HEK293 (cell line): ENCODE data around the gene PLCL1.

ENCODE experiments used
- CTCF ChIA-PET: fragments of 350-600 bp; formaldehyde crosslinking; extraction: SDS; loops from one replicate; lab custom pipeline; 2021; ENCODE audit warnings: antibody characterized with exemption; lab: Yijun Ruan, JAX
- POLR2A ChIA-PET: fragments of 300-600 bp; formaldehyde crosslinking; extraction: SDS; loops from one replicate; lab custom pipeline; 2020; ENCODE audit warnings: antibody characterized with exemption, inconsistent platforms; lab: Yijun Ruan, JAX
- H3K27ac ChIP-seq: fragments of 200-500 bp; sonication (Bioruptor generic); 2 replicates; pipeline ENCODE4 v1.5.1; 2014; ENCODE audit warnings: low read depth, low read length, control low read depth, inconsistent platforms; ENCODE audit errors: extremely low read depth
- H3K36me3 ChIP-seq, 2 experiments: fragments of 200-500 bp in 1 of 2; sonication (Bioruptor generic) in 1 of 2; 1 replicate in 1 of 2; 2 replicates in 1 of 2; pipeline ENCODE4 v1.5.1; 2014 to 2017; ENCODE audit warnings: inconsistent platforms in 2 of 2, low read length in 2 of 2; ENCODE audit not compliant: control insufficient read depth in 2 of 2, insufficient read depth in 1 of 2
- H3K4me1 ChIP-seq: fragments of 200-500 bp; sonication (Bioruptor generic); 2 replicates; pipeline ENCODE4 v1.5.1; 2014; ENCODE audit warnings: mild to moderate bottlenecking, low read length, inconsistent platforms; ENCODE audit not compliant: control insufficient read depth, insufficient read depth
- H3K4me3 ChIP-seq: 2 replicates; pipeline ENCODE4 v1.5.1; 2011; ENCODE audit warnings: low read depth, mild to moderate bottlenecking, control low read depth, low read length, moderate library complexity
- H3K9me3 ChIP-seq: fragments of 200-500 bp; sonication (Bioruptor generic); 2 replicates; pipeline ENCODE4 v1.5.1; 2014; ENCODE audit warnings: low read depth, low read length, inconsistent platforms; ENCODE audit not compliant: control insufficient read depth, insufficient read depth
- ATF2 ChIP-seq: fragments of 450-650 bp; formaldehyde crosslinking; IDR thresholded peaks from 2 replicates; pipeline ENCODE4 v1.5.1; 2016; ENCODE audit warnings: missing biosample characterization, missing genetic modification characterization, low read depth
- FEZF1 ChIP-seq: fragments of 450-650 bp; formaldehyde crosslinking; IDR thresholded peaks from 2 replicates; pipeline ENCODE4 v1.5.1; 2016; ENCODE audit warnings: missing biosample characterization, missing genetic modification characterization
- KLF1 ChIP-seq: fragments of 450-650 bp; formaldehyde crosslinking; IDR thresholded peaks from 2 replicates; pipeline ENCODE4 v1.5.1; 2016; ENCODE audit warnings: missing biosample characterization, missing genetic modification characterization
- REPIN1 ChIP-seq: fragments of 450-650 bp; formaldehyde crosslinking; IDR thresholded peaks from 2 replicates; pipeline ENCODE4 v1.5.1; 2017; ENCODE audit warnings: missing biosample characterization, missing genetic modification characterization, low read depth
- SP2 ChIP-seq: fragments of 450-650 bp; formaldehyde crosslinking; IDR thresholded peaks from 2 replicates; pipeline ENCODE4 v1.5.1; 2016; ENCODE audit warnings: missing biosample characterization, missing genetic modification characterization
- TRIM28 ChIP-seq: IDR thresholded peaks from 2 replicates; pipeline ENCODE4 v1.6.1; 2011; ENCODE audit warnings: low read length, control low read depth, borderline replicate concordance
- YY1 ChIP-seq: fragments of 450-650 bp; formaldehyde crosslinking; IDR thresholded peaks from 2 replicates; pipeline ENCODE4 v1.5.1; 2018; ENCODE audit warnings: missing biosample characterization, missing genetic modification characterization
- ZBTB11 ChIP-seq: fragments of 450-650 bp; formaldehyde crosslinking; conservative IDR thresholded peaks from 2 replicates; pipeline ENCODE4 v1.5.1; 2016; ENCODE audit warnings: low read depth, missing biosample characterization, missing genetic modification characterization
- ZBTB17 ChIP-seq: fragments of 450-650 bp; formaldehyde crosslinking; IDR thresholded peaks from 2 replicates; pipeline ENCODE4 v1.5.1; 2016; ENCODE audit warnings: missing biosample characterization, missing genetic modification characterization
- ZBTB44 ChIP-seq: fragments of 450-650 bp; IDR thresholded peaks from 2 replicates; pipeline ENCODE4 v1.5.1; 2018; ENCODE audit warnings: missing biosample characterization, mild to moderate bottlenecking, missing genetic modification characterization
- ZFP3 ChIP-seq: fragments of 450-650 bp; formaldehyde crosslinking; IDR thresholded peaks from 2 replicates; pipeline ENCODE4 v1.5.1; 2016; ENCODE audit warnings: low read depth, missing biosample characterization, missing genetic modification characterization
- ZNF174 ChIP-seq: fragments of 450-650 bp; formaldehyde crosslinking; IDR thresholded peaks from 2 replicates; pipeline ENCODE4 v1.5.0; 2017; ENCODE audit warnings: missing biosample characterization, mild to moderate bottlenecking, missing genetic modification characterization
- ZNF184 ChIP-seq: fragments of 450-650 bp; IDR thresholded peaks from 2 replicates; pipeline ENCODE4 v1.5.1; 2018; ENCODE audit warnings: missing biosample characterization, mild to moderate bottlenecking, missing genetic modification characterization
- ZNF350 ChIP-seq: fragments of 450-650 bp; formaldehyde crosslinking; IDR thresholded peaks from 2 replicates; pipeline ENCODE4 v1.5.0; 2017; ENCODE audit warnings: missing biosample characterization, mild to moderate bottlenecking, missing genetic modification characterization
- ZNF354C ChIP-seq: fragments of 450-650 bp; formaldehyde crosslinking; IDR thresholded peaks from 2 replicates; pipeline ENCODE4 v1.5.1; 2016; ENCODE audit warnings: missing biosample characterization, missing genetic modification characterization, low read depth, borderline replicate concordance
- ZNF48 ChIP-seq: fragments of 450-650 bp; formaldehyde crosslinking; IDR thresholded peaks from 2 replicates; pipeline ENCODE4 v1.5.1; 2016; ENCODE audit warnings: missing biosample characterization, missing genetic modification characterization
- ZNF600 ChIP-seq: fragments of 450-650 bp; formaldehyde crosslinking; IDR thresholded peaks from 2 replicates; pipeline ENCODE4 v1.5.1; 2016; ENCODE audit warnings: missing biosample characterization, missing genetic modification characterization
- ZNF639 ChIP-seq: fragments of 450-650 bp; formaldehyde crosslinking; IDR thresholded peaks from 2 replicates; pipeline ENCODE4 v1.5.1; 2016; ENCODE audit warnings: missing biosample characterization, missing genetic modification characterization
- ZNF664 ChIP-seq: fragments of 450-650 bp; formaldehyde crosslinking; IDR thresholded peaks from 2 replicates; pipeline ENCODE4 v1.5.1; 2016; ENCODE audit warnings: missing biosample characterization, missing genetic modification characterization
- ZNF677 ChIP-seq: fragments of 450-650 bp; IDR thresholded peaks from 2 replicates; pipeline ENCODE4 v1.5.0; 2018; ENCODE audit warnings: missing biosample characterization, mild to moderate bottlenecking, missing genetic modification characterization, moderate library complexity
- ZNF837 ChIP-seq: fragments of 450-650 bp; formaldehyde crosslinking; IDR thresholded peaks from 2 replicates; pipeline ENCODE4 v1.5.1; 2016; ENCODE audit warnings: missing biosample characterization, missing genetic modification characterization
- ZSCAN30 ChIP-seq: fragments of 450-650 bp; IDR thresholded peaks from 2 replicates; pipeline ENCODE4 v1.5.1; 2018; ENCODE audit warnings: missing biosample characterization, mild to moderate bottlenecking, missing genetic modification characterization, moderate library complexity
- ZXDB ChIP-seq: fragments of 450-650 bp; formaldehyde crosslinking; IDR thresholded peaks from 2 replicates; pipeline ENCODE4 v1.5.1; 2016; ENCODE audit warnings: missing biosample characterization, missing genetic modification characterization

The PLCL1 gene

GRCh38 chr2:197804758-197805714, 643 bp downstream of the PLCL1 start (continued):
- TF ChIP-seq ZSCAN30 (tag by site-specific recombination) (no peak), ZNF639 (tag by site-specific recombination) (no peak), ZNF174 (no peak), YY1 (no peak), ZBTB11 (tag by site-specific recombination) (0 out of 2 replicates have a peak, but pooled peaks have one; percentile 46), ZNF48 (tag by site-specific recombination) (no peak), SP2 (no peak; the same call in 1 of the 2 replicates)

- ChIA-PET POLR2A (no interaction called here), CTCF (interaction anchor here (0.6 to 2.5 kb wide), 4 partner anchors 8 to 695 kb away, joined by 3 to 7 read pairs (median 4); no protein-coding TSS in a partner anchor)
- TF ChIP-seq KLF1 (tag by site-specific recombination) = no peak
- peak; percentile 55 for TF ChIP-seq ZBTB17 (tag by site-specific recombination)
- Histone ChIP-seq H3K27ac (no peak overlapping the region), H3K9me3 (no peaks in the 10 kb centered on the region), H3K4me3 (peak overlapping the region; percentile 80), H3K36me3 (no peaks in the 10 kb centered on the region), H3K4me1 (no peaks in the 10 kb centered on the region)
Measured at GRCh38 chr2:197805715-197806633, 1.6 kb downstream of the PLCL1 start.

GRCh38 chr2:197809064-197809463, 4.7 kb downstream of the PLCL1 start:
- ChIA-PET POLR2A (no interaction called here), CTCF (interaction anchor here (0.7 to 1.6 kb wide), 3 partner anchors 15 to 488 kb away, joined by 3 read pairs; no protein-coding TSS in a partner anchor)
- no peaks in the 10 kb centered on the region for H3K4me1 ChIP-seq
- no peak for TF ChIP-seq FEZF1 (tag by site-specific recombination)
- no peak for TF ChIP-seq ZNF350 (tag by site-specific recombination)
- TF ChIP-seq TRIM28 = no peak
- no peak for TF ChIP-seq ZNF837 (tag by site-specific recombination)
- no peak for TF ChIP-seq ZXDB (tag by site-specific recombination)
- no peak for TF ChIP-seq ZBTB44 (tag by site-specific recombination)
- no peak for TF ChIP-seq ZNF354C (tag by site-specific recombination)
- no peak for TF ChIP-seq ZNF677 (tag by site-specific recombination)
- no peak for TF ChIP-seq ZNF664 (tag by site-specific recombination)
- no peak for TF ChIP-seq ZNF600 (tag by site-specific recombination)
- TF ChIP-seq ZNF184 = no peak
- no peak for TF ChIP-seq REPIN1 (tag by site-specific recombination)
- no peak for TF ChIP-seq ZNF174
- no peak for TF ChIP-seq ATF2 (tag by site-specific recombination)
- no peak for TF ChIP-seq ZFP3 (tag by site-specific recombination)
- H3K9me3 ChIP-seq = no peaks in the 10 kb centered on the region
- no peak overlapping the region for H3K4me3 ChIP-seq
- no peak overlapping the region for H3K27ac ChIP-seq
- no peaks in the 10 kb centered on the region for H3K36me3 ChIP-seq
